Keratinocyte (primary cell): ENCODE measurements around the gene GPLD1. TPM values are rescaled to one million over a fixed set of nuclear protein-coding genes. Genes with fewer than 3 reads are reported as not detected.
"Not testable (repeated sequence)": the region's sequence is repeated elsewhere in the genome, so short reads cannot be mapped to it uniquely, and the experiment has no call there.

ENCODE experiments used
- DNase-seq: peaks from one replicate; pipeline ENCODE4 v3.0.0-alpha.2; 2011; ENCODE audit warnings: low read depth, missing footprints, low spot score
- FAIRE-seq: peaks from 2 replicates; lab custom pipeline; 2011; peaks lifted over from hg19 to GRCh38; lab: Jason Lieb, UNC
- H2AFZ ChIP-seq: 2 replicates; pipeline ENCODE4 v1.6.0; 2012; ENCODE audit warnings: low read length, control low read depth, inconsistent platforms; ENCODE audit not compliant: control insufficient read depth
- H3K27ac ChIP-seq: 2 replicates; pipeline ENCODE4 v1.5.1; 2011; ENCODE audit warnings: low read length; ENCODE audit not compliant: control insufficient read depth, insufficient read depth
- H3K27me3 ChIP-seq: 3 replicates; pipeline ENCODE4 v1.6.0; 2011; ENCODE audit warnings: low read length; ENCODE audit not compliant: control insufficient read depth, insufficient read depth; ENCODE audit errors: extremely low read depth
- H3K36me3 ChIP-seq, 2 experiments: 2 replicates in 1 of 2; 3 replicates in 1 of 2; pipeline ENCODE4 v1.5.1; 2011; ENCODE audit warnings: low read length in 2 of 2, mild to moderate bottlenecking in 1 of 2; ENCODE audit not compliant: control insufficient read depth in 2 of 2, insufficient read depth in 2 of 2; ENCODE audit errors: extremely low read depth in 1 of 2
- H3K4me1 ChIP-seq: 3 replicates; pipeline ENCODE4 v1.5.1; 2011; ENCODE audit warnings: low read length; ENCODE audit not compliant: control insufficient read depth, insufficient read depth; ENCODE audit errors: extremely low read depth
- H3K4me2 ChIP-seq: 3 replicates; pipeline ENCODE4 v1.6.0; 2011; ENCODE audit warnings: low read depth, low read length; ENCODE audit not compliant: control insufficient read depth, insufficient read depth; ENCODE audit errors: extremely low read depth
- H3K4me3 ChIP-seq, 3 experiments: fragments of 200-600 bp in 1 of 3; sonication (generic) in 1 of 3; 2 replicates in 2 of 3; 3 replicates in 1 of 3; pipeline ENCODE4 v1.5.1; 2011 to 2016; ENCODE audit warnings: low read length in 3 of 3, mild to moderate bottlenecking in 3 of 3, control low read depth in 2 of 3, inconsistent platforms in 1 of 3, low read depth in 1 of 3, mixed read lengths in 1 of 3, mixed run types in 1 of 3, moderate library complexity in 1 of 3; ENCODE audit not compliant: control insufficient read depth in 2 of 3, insufficient read depth in 2 of 3; ENCODE audit errors: extremely low read depth in 1 of 3
- H3K79me2 ChIP-seq: 2 replicates; pipeline ENCODE4 v1.6.0; 2012; ENCODE audit warnings: low read length; ENCODE audit not compliant: control insufficient read depth, insufficient read depth
- H3K9ac ChIP-seq: 3 replicates; pipeline ENCODE4 v1.6.0; 2011; ENCODE audit warnings: low read length; ENCODE audit not compliant: control insufficient read depth, insufficient read depth; ENCODE audit errors: extremely low read depth
- H3K9me1 ChIP-seq: 3 replicates; pipeline ENCODE4 v1.6.0; 2011; ENCODE audit warnings: low read length; ENCODE audit not compliant: control insufficient read depth, insufficient read depth; ENCODE audit errors: extremely low read depth
- H3K9me3 ChIP-seq: 2 replicates; pipeline ENCODE4 v1.5.1; 2012; ENCODE audit warnings: low read depth, low read length; ENCODE audit not compliant: control insufficient read depth
- H4K20me1 ChIP-seq: 3 replicates; pipeline ENCODE4 v1.6.0; 2011; ENCODE audit warnings: low read length; ENCODE audit not compliant: control insufficient read depth, insufficient read depth; ENCODE audit errors: extremely low read depth
- EZH2 ChIP-seq: IDR thresholded peaks from one replicate; pipeline ENCODE4 v1.6.1; 2012; ENCODE audit warnings: inconsistent platforms, mild to moderate bottlenecking, low read length, moderate library complexity
- dilution Hi-C: fragments of 300-500 bp; cut with MboI; formaldehyde crosslinking; loops from one replicate; pipeline ENCODE4 v1.7.0; 2020; ENCODE audit warnings: low sequenced_read_pairs; ENCODE audit not compliant: extremely low pct_ligation_motif_present
- polyA plus RNA-seq, 5 experiments: library from polyadenylated mRNA; depleted of rRNA in 3 of 5; stranded (reverse) in 3 of 5; stranded (forward) in 1 of 5; unstranded in 1 of 5; fragments of >200 nt; gene quantifications; 1 replicate in 1 of 5; 2 replicates in 3 of 5; 3 replicates in 1 of 5; pipeline versions ENCODE4 v1.2.1 to v1.2.3, GENCODE V29; 2011 to 2012; ENCODE audit warnings: missing spikeins in 2 of 5, low read depth in 1 of 5, low replicate concordance in 1 of 5
- TF ChIP-seq, protein P1 (sequence below), 3 experiments: IDR thresholded peaks in 1 of 3; conservative IDR thresholded peaks in 1 of 3; optimal IDR thresholded peaks in 1 of 3; 2 replicates in 2 of 3; 3 replicates in 1 of 3; pipeline versions ENCODE3 to v1.5.1; 2011; ENCODE audit warnings: low read length in 3 of 3, mild to moderate bottlenecking in 3 of 3, moderate library complexity in 2 of 3, control low read depth in 1 of 3, inconsistent platforms in 1 of 3; ENCODE audit not compliant: insufficient read depth in 2 of 3; ENCODE audit errors: extremely low read depth in 1 of 3

The GPLD1 gene
- polyA plus RNA-seq, 1 donor (not counting 4 experiments of a cell fraction or from before 2014, with no cell fraction given), result 0.07 TPM

GRCh38 chr6:24382891-24383494 is 106.4 kb downstream of the GPLD1 start:
- H3K27ac ChIP-seq, result not testable (repeated sequence)

GRCh38 chr6:24382220-24382540 is 107.2 kb downstream of the GPLD1 start:
- H3K27ac ChIP-seq, result no peak overlapping the region
- no peak for FAIRE-seq
- H3K4me2 ChIP-seq, result no peak overlapping the region
- H2AFZ ChIP-seq, result no peak overlapping the region
- no peaks in the 10 kb centered on the region for H3K79me2 ChIP-seq
- H3K9ac ChIP-seq, result no peak overlapping the region
- TF ChIP-seq, protein P1, sequence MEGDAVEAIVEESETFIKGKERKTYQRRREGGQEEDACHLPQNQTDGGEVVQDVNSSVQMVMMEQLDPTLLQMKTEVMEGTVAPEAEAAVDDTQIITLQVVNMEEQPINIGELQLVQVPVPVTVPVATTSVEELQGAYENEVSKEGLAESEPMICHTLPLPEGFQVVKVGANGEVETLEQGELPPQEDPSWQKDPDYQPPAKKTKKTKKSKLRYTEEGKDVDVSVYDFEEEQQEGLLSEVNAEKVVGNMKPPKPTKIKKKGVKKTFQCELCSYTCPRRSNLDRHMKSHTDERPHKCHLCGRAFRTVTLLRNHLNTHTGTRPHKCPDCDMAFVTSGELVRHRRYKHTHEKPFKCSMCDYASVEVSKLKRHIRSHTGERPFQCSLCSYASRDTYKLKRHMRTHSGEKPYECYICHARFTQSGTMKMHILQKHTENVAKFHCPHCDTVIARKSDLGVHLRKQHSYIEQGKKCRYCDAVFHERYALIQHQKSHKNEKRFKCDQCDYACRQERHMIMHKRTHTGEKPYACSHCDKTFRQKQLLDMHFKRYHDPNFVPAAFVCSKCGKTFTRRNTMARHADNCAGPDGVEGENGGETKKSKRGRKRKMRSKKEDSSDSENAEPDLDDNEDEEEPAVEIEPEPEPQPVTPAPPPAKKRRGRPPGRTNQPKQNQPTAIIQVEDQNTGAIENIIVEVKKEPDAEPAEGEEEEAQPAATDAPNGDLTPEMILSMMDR (optimal IDR thresholded peaks at IDR 0.05 in 1 of 3, IDR thresholded peaks at IDR 0.05 in 1 of 3, conservative IDR thresholded peaks at IDR 0.05 in 1 of 3; ENCODE audit: extremely low read depth in 1 of 3, insufficient read depth in 2 of 3, low read length in 3 of 3), result no peak
- TF ChIP-seq EZH2, result no peak
- no peaks in the 10 kb centered on the region for H3K4me1 ChIP-seq
- no peaks in the 10 kb centered on the region for H3K9me1 ChIP-seq
- no peaks in the 10 kb centered on the region for H3K36me3 ChIP-seq
- H3K9me3 ChIP-seq, result no peaks in the 10 kb centered on the region
- H3K4me3 ChIP-seq, result no peak overlapping the region
- H3K27me3 ChIP-seq, result no peaks in the 10 kb centered on the region
- DNase-seq, result no peak
- dilution Hi-C loops, result loop anchor here (25.0 kb wide), 1 partner anchor 95 kb away; no protein-coding TSS in a partner anchor
- no peaks in the 10 kb centered on the region for H4K20me1 ChIP-seq

More at GRCh38 chr6:24382891-24383494, 106.4 kb downstream of the GPLD1 start:
- H3K4me3 ChIP-seq, H3K27me3 ChIP-seq, FAIRE-seq, H3K9ac ChIP-seq, H2AFZ ChIP-seq, DNase-seq, H3K36me3 ChIP-seq, H3K9me3 ChIP-seq, H3K4me1 ChIP-seq, H3K79me2 ChIP-seq, H3K9me1 ChIP-seq, H4K20me1 ChIP-seq, H3K4me2 ChIP-seq: not testable (repeated sequence)
- dilution Hi-C loops, result loop anchor here (25.0 kb wide), 1 partner anchor 96 kb away; no protein-coding TSS in a partner anchor
